Panc1 (cell line): ENCODE results near the gene CPPED1.

ENCODE experiments used
- CTCF ChIP-seq: fragments of 450-650 bp; IDR thresholded peaks from 2 replicates; pipeline ENCODE4 v1.5.1; 2017; ENCODE audit warnings: mild to moderate bottlenecking
- POLR2AphosphoS5 ChIP-seq: IDR thresholded peaks from 2 replicates; pipeline ENCODE4 v1.6.1; 2012; ENCODE audit warnings: mild to moderate bottlenecking, low read depth, low read length, moderate library complexity
- REST ChIP-seq, 2 experiments: IDR thresholded peaks; 2 replicates each; pipeline ENCODE4 v1.6.1; 2011 to 2012; ENCODE audit warnings: low read depth in 2 of 2, control low read depth in 1 of 2, low read length in 1 of 2, mild to moderate bottlenecking in 1 of 2, moderate library complexity in 1 of 2; ENCODE audit not compliant: insufficient read depth in 1 of 2
- SIN3A ChIP-seq: IDR thresholded peaks from 2 replicates; pipeline ENCODE4 v1.6.1; 2012; ENCODE audit warnings: low read depth, mild to moderate bottlenecking, low read length, moderate library complexity, borderline replicate concordance; ENCODE audit not compliant: insufficient read depth
- TCF7L2 ChIP-seq: IDR thresholded peaks from 2 replicates; pipeline ENCODE4 v1.6.1; 2011; ENCODE audit warnings: mild to moderate bottlenecking, low read depth, low read length, inconsistent platforms

- TF ChIP-seq CTCF (no peak), SIN3A (no peak), REST (IDR thresholded peaks at IDR 0.05; ENCODE audit: insufficient read depth in 1 of 2, low read depth in 2 of 2, low read length in 1 of 2) (no peak), POLR2AphosphoS5 (no peak), TCF7L2 (no peak)
Observed at GRCh38 chr16:12626411-12626810, 177.3 kb downstream of the CPPED1 start.
